Spleen (tissue), 11 donors: ENCODE results near the gene SLC25A13. TPM values are rescaled to one million over a fixed set of nuclear protein-coding genes. Genes with fewer than 3 reads are reported as not detected.

ENCODE experiments used
- DNase-seq: peaks from one replicate; pipeline ENCODE4 v3.0.0-alpha.2; 2020
- H3K27ac ChIP-seq, 8 donors: fragments of 200-600 bp; sonication (generic) in 7 of 8; 1 replicate in 4 of 8; 2 replicates in 4 of 8; pipeline versions ENCODE4 v1.5.0 to v1.8.0; 2016 to 2021; ENCODE audit warnings: inconsistent platforms in 4 of 8, mild to moderate bottlenecking in 4 of 8, moderate library complexity in 1 of 8
- H3K27me3 ChIP-seq, 7 donors: fragments of 200-600 bp; sonication (generic) in 6 of 7; replicated peaks in 1 of 7; 1 replicate in 4 of 7; 2 replicates in 3 of 7; pipeline versions ENCODE4 v1.5.0 to v1.8.0; 2016 to 2021; ENCODE audit warnings: inconsistent platforms in 3 of 7, mild to moderate bottlenecking in 1 of 7
- H3K36me3 ChIP-seq, 6 donors: fragments of 200-600 bp; sonication (generic) in 5 of 6; 1 replicate in 4 of 6; 2 replicates in 2 of 6; pipeline versions ENCODE4 v1.5.0 to v1.8.0; 2016 to 2021; ENCODE audit warnings: inconsistent platforms in 2 of 6
- H3K4me1 ChIP-seq, 6 donors: fragments of 200-600 bp; sonication (generic) in 5 of 6; 1 replicate in 3 of 6; 2 replicates in 3 of 6; pipeline versions ENCODE4 v1.5.0 to v1.8.0; 2016 to 2021; ENCODE audit warnings: inconsistent platforms in 3 of 6
- H3K4me3 ChIP-seq, 8 donors: fragments of 200-600 bp; sonication (generic) in 7 of 8; 1 replicate in 4 of 8; 2 replicates in 4 of 8; pipeline versions ENCODE4 v1.5.0 to v1.8.0; 2016 to 2021; ENCODE audit warnings: inconsistent platforms in 4 of 8, mild to moderate bottlenecking in 4 of 8, moderate library complexity in 2 of 8
- H3K9me3 ChIP-seq, 8 donors: fragments of 200-600 bp; sonication (generic) in 7 of 8; 1 replicate in 4 of 8; 2 replicates in 4 of 8; pipeline versions ENCODE4 v1.5.0 to v1.8.0; 2016 to 2021; ENCODE audit warnings: inconsistent platforms in 4 of 8
- CTCF ChIP-seq, 11 experiments: fragments of 200-600 bp in 7 of 11; fragments of 450-650 bp in 4 of 11; sonication (generic) in 4 of 11; IDR thresholded peaks in 8 of 11; conservative IDR thresholded peaks in 3 of 11; 1 replicate in 7 of 11; 2 replicates in 4 of 11; pipeline versions ENCODE4 v1.4.0 to v1.8.0; 2016 to 2021; ENCODE audit warnings: antibody characterized with exemption in 11 of 11, inconsistent platforms in 4 of 11, mild to moderate bottlenecking in 1 of 11
- POLR2A ChIP-seq, 3 donors: fragments of 450-650 bp; IDR thresholded peaks; one replicate each; pipeline ENCODE4 v1.5.1; 2017; ENCODE audit warnings: antibody characterized with exemption in 3 of 3, mild to moderate bottlenecking in 1 of 3
- POLR2AphosphoS5 ChIP-seq, 3 donors: sonication (generic); formaldehyde crosslinking; IDR thresholded peaks; one replicate each; pipeline ENCODE4 v1.5.1; 2017; ENCODE audit warnings: antibody characterized with exemption in 3 of 3
- WGBS, 5 donors: extraction: QIAGEN DNeasy Blood & Tissue Kit in 3 of 5; methylation state at CpG; one replicate each; pipeline versions ENCODE4 v1.1.5 to v1.1.7; 2013 to 2018; 5-methylcytosine and 5-hydroxymethylcytosine counted together
- intact Hi-C: fragments of 100-400 bp; cut with DNase I; formaldehyde crosslinking; loops from one replicate; pipeline ENCODE4 v1.15.0; 2023; ENCODE audit warnings: low total_unique reads
- polyA plus RNA-seq, 3 donors: library from polyadenylated mRNA; stranded (reverse); fragments of 200-250 nt; gene quantifications; one replicate each; pipeline ENCODE4 v1.2.1, GENCODE V29; 2013
- total RNA-seq, 7 donors: library from RNA; depleted of rRNA in 3 of 7; stranded (reverse); fragments of >200 nt in 3 of 7; fragmentation: NEBNext Ultra II Directional in 4 of 7; extraction: Animal tissue kit (Norgen Biotek cat#: 25700) in 4 of 7; gene quantifications; one replicate each; pipeline versions ENCODE4 v1.1.0 to v1.2.1, GENCODE V29; 2016 to 2021
- donor health status: healthy with polysubstance abuse.
- donor health status: DM: no; HTN: no; CAD: no; lungs with moderate emphysema.
- donor health status: DM: no; HTN: no; CAD: no.
- donor health status: Bipolar disorder and iron deficiency.
- donor health status: healthy.
- donor health status: DM: no; HTN: no; CAD: no.
- donor health status: DM: yes; HTN: yes; CAD: no.

SLC25A13 gene
- total and polyA plus RNA-seq, 10 donors: 6.3 to 44.4 (median 25.9) TPM

GRCh38 chr7:96126382-96126781 is 195.5 kb downstream of the SLC25A13 start:
- no peak for DNase-seq
- no peak overlapping the region for H3K4me3 ChIP-seq
- no peak overlapping the region for H3K27ac ChIP-seq
- no peaks in the 10 kb centered on the region for H3K4me1 ChIP-seq
- TF ChIP-seq CTCF (IDR thresholded peaks at IDR 0.05 in 8 of 11, conservative IDR thresholded peaks at IDR 0.05 in 3 of 11): no peak
- no peak for TF ChIP-seq POLR2AphosphoS5 (IDR thresholded peaks at IDR 0.05)
- TF ChIP-seq POLR2A (IDR thresholded peaks at IDR 0.05): no peak
- no peaks in the 10 kb centered on the region for H3K9me3 ChIP-seq
- no peaks in the 10 kb centered on the region for H3K27me3 ChIP-seq
- peaks cover 0 to 70% (median 14%) of the 10 kb centered on the region in 6 donors for H3K36me3 ChIP-seq
- intact Hi-C loops: no loop called here

- no peaks in the 10 kb centered on the region for H3K4me1 ChIP-seq
- H3K27me3 ChIP-seq: no peaks in the 10 kb centered on the region
- H3K4me3 ChIP-seq: no peak overlapping the region
- H3K36me3 ChIP-seq: peaks cover 0 to 63% (median 17%) of the 10 kb centered on the region in 6 donors
- no peak for TF ChIP-seq POLR2AphosphoS5 (IDR thresholded peaks at IDR 0.05)
- no peak for TF ChIP-seq POLR2A (IDR thresholded peaks at IDR 0.05)
- TF ChIP-seq CTCF (IDR thresholded peaks at IDR 0.05 in 8 of 11, conservative IDR thresholded peaks at IDR 0.05 in 3 of 11): no peak
- DNase-seq: no peak
- WGBS, 5 donors: 93 to 97% (median 96%) methylated on average over 2 of the region's 2 CpGs
- H3K9me3 ChIP-seq: no peaks in the 10 kb centered on the region
- H3K27ac ChIP-seq: no peak overlapping the region
- intact Hi-C loops: no loop called here
These were observed 199.2 kb downstream of the SLC25A13 start for GRCh38 chr7:96122746-96123145.

- 90 to 94% (median 93%) methylated on average over 6 of the region's 6 CpGs for WGBS, 5 donors
- TF ChIP-seq CTCF (IDR thresholded peaks at IDR 0.05 in 8 of 11, conservative IDR thresholded peaks at IDR 0.05 in 3 of 11) (no peak), POLR2AphosphoS5 (IDR thresholded peaks at IDR 0.05) (no peak), POLR2A (IDR thresholded peaks at IDR 0.05) (no peak)
- Histone ChIP-seq H3K27me3 (no peaks in the 10 kb centered on the region), H3K4me1 (no peaks in the 10 kb centered on the region), H3K4me3 (no peak overlapping the region), H3K9me3 (no peaks in the 10 kb centered on the region), H3K27ac (no peak overlapping the region), H3K36me3 (peaks cover 0 to 63% (median 17%) of the 10 kb centered on the region in 6 donors)
- intact Hi-C loops: no loop called here
- no peak for DNase-seq
These were observed 200.1 kb downstream of the SLC25A13 start for GRCh38 chr7:96121752-96122151.

- intact Hi-C loops: no loop called here
- Histone ChIP-seq H3K4me1 (no peaks in the 10 kb centered on the region), H3K36me3 (peaks cover 0 to 56% (median 17%) of the 10 kb centered on the region in 6 donors), H3K27me3 (no peaks in the 10 kb centered on the region), H3K27ac (no peak overlapping the region), H3K4me3 (no peak overlapping the region), H3K9me3 (no peaks in the 10 kb centered on the region)
- TF ChIP-seq POLR2AphosphoS5 (IDR thresholded peaks at IDR 0.05): no peak
- no peak for TF ChIP-seq POLR2A (IDR thresholded peaks at IDR 0.05)
- no peak for TF ChIP-seq CTCF (IDR thresholded peaks at IDR 0.05 in 8 of 11, conservative IDR thresholded peaks at IDR 0.05 in 3 of 11)
- DNase-seq: no peak
- 82 to 96% (median 88%) methylated on average over 2 of the region's 2 CpGs for WGBS, 5 donors
These were observed 201.3 kb downstream of the SLC25A13 start for GRCh38 chr7:96120445-96121225.
